PFSK-1 (cell line): ENCODE data around the gene FGF19.

ENCODE experiments used
- POLR2AphosphoS5 ChIP-seq: IDR thresholded peaks from 2 replicates; pipeline ENCODE4 v1.6.1; 2012; ENCODE audit warnings: low read depth, mild to moderate bottlenecking, control low read depth, low read length, moderate library complexity
- REST ChIP-seq, 2 experiments: IDR thresholded peaks; 2 replicates each; pipeline versions ENCODE4 v1.6.1 to v1.8.0; 2011 to 2012; ENCODE audit warnings: low read depth in 2 of 2, low read length in 2 of 2, control low read depth in 1 of 2, inconsistent platforms in 1 of 2, mild to moderate bottlenecking in 1 of 2, moderate library complexity in 1 of 2; ENCODE audit not compliant: insufficient read depth in 1 of 2
- TAF1 ChIP-seq: IDR thresholded peaks from 2 replicates; pipeline ENCODE4 v1.6.1; 2012; ENCODE audit warnings: low read length, control low read depth, borderline replicate concordance; ENCODE audit not compliant: insufficient read depth

- TF ChIP-seq TAF1 = no peak
- no peak for TF ChIP-seq POLR2AphosphoS5
- TF ChIP-seq REST (IDR thresholded peaks at IDR 0.05; ENCODE audit: insufficient read depth in 1 of 2, low read depth in 2 of 2, low read length in 2 of 2) = no peak
These were observed 53.6 kb downstream of the FGF19 start for GRCh38 chr11:69650081-69650831.
